ENCODE results near the gene THAP8.

GRCh38 chr19:36079389-36079945 is 25.4 kb upstream of the THAP8 start:
- TF ChIP-seq CTCF (IDR thresholded peaks at IDR 0.05) (no peak), POLR2A (IDR thresholded peaks at IDR 0.05; ENCODE audit: low read depth) (no peak), EP300 (IDR thresholded peaks at IDR 0.05) (no peak)

Data from esophagus muscularis mucosa (tissue), 4 donors.